Upper lobe of left lung (tissue), 6 donors: ENCODE results near the gene RNF182. TPM values are rescaled to one million over a fixed set of nuclear protein-coding genes. Genes with fewer than 3 reads are reported as not detected.
"Not testable (repeated sequence)": the region's sequence is repeated elsewhere in the genome, so short reads cannot be mapped to it uniquely, and the experiment has no call there.

Source experiments
- ATAC-seq, 2 donors: fragments of 200-7000 bp; cut with Tn5 transposase; one replicate each; pipeline ENCODE4 v1.9.1; 2022; ENCODE audit warnings: mild to moderate bottlenecking in 2 of 2, moderate library complexity in 2 of 2; ENCODE audit not compliant: low FRiP score in 2 of 2
- DNase-seq, 2 donors: peaks; one replicate each; pipeline ENCODE4 v3.0.0-alpha.2; 2019 to 2020
- H3K27ac ChIP-seq, 4 donors: fragments of 200-600 bp; sonication (generic); one replicate each; pipeline ENCODE4 v1.5.1; 2016 to 2019
- H3K27me3 ChIP-seq, 4 donors: fragments of 200-600 bp; sonication (generic); one replicate each; pipeline ENCODE4 v1.5.1; 2017 to 2019
- H3K36me3 ChIP-seq, 4 donors: fragments of 200-600 bp; sonication (generic); one replicate each; pipeline ENCODE4 v1.5.1; 2016 to 2019
- H3K4me1 ChIP-seq, 4 donors: fragments of 200-600 bp; sonication (generic); one replicate each; pipeline ENCODE4 v1.5.1; 2018 to 2019
- H3K4me3 ChIP-seq, 4 donors: fragments of 200-600 bp; sonication (generic); one replicate each; pipeline ENCODE4 v1.5.1; 2017 to 2019; ENCODE audit warnings: mild to moderate bottlenecking in 2 of 4, moderate library complexity in 1 of 4
- H3K9me3 ChIP-seq, 4 donors: fragments of 200-600 bp; sonication (generic); one replicate each; pipeline ENCODE4 v1.5.1; 2018 to 2019
- EP300 ChIP-seq, 4 donors: sonication (generic); formaldehyde crosslinking; IDR thresholded peaks; one replicate each; pipeline ENCODE4 v1.5.1; 2017; ENCODE audit warnings: antibody characterized with exemption in 4 of 4, control low read depth in 2 of 4
- POLR2A ChIP-seq, 4 donors: fragments of 450-650 bp; IDR thresholded peaks; one replicate each; pipeline ENCODE4 v1.5.1; 2016 to 2017; ENCODE audit warnings: antibody characterized with exemption in 4 of 4, mild to moderate bottlenecking in 2 of 4
- POLR2AphosphoS5 ChIP-seq, 2 donors: sonication (generic); formaldehyde crosslinking; IDR thresholded peaks; one replicate each; pipeline ENCODE4 v1.5.1; 2017; ENCODE audit warnings: antibody characterized with exemption in 2 of 2
- WGBS, 2 donors: methylation state at CpG; one replicate each; pipeline ENCODE4 v1.1.5; 2017 to 2018; 5-methylcytosine and 5-hydroxymethylcytosine counted together
- total RNA-seq, 6 donors: library from RNA; depleted of rRNA in 4 of 6; stranded (reverse); fragments of >200 nt in 4 of 6; gene quantifications; one replicate each; pipeline versions ENCODE4 v1.1.0 to v1.2.1, GENCODE V29; 2016 to 2021
- TF ChIP-seq, protein P1 (sequence below), 6 experiments: fragments of 450-650 bp in 4 of 6; fragments of 200-600 bp in 2 of 6; sonication (generic) in 2 of 6; IDR thresholded peaks; one replicate each; pipeline ENCODE4 v1.5.1; 2016 to 2019; ENCODE audit warnings: antibody characterized with exemption in 6 of 6
- donor health status: DM: no; HTN: no; CAD: no; lungs with moderate emphysema.
- donor health status: DM: no; HTN: yes; CAD: no; lungs with severe emphysema.

The RNF182 gene
- total RNA-seq, 6 donors from 2014 or later, result 1.4 to 4.3 (median 2.5) TPM

DNA sequence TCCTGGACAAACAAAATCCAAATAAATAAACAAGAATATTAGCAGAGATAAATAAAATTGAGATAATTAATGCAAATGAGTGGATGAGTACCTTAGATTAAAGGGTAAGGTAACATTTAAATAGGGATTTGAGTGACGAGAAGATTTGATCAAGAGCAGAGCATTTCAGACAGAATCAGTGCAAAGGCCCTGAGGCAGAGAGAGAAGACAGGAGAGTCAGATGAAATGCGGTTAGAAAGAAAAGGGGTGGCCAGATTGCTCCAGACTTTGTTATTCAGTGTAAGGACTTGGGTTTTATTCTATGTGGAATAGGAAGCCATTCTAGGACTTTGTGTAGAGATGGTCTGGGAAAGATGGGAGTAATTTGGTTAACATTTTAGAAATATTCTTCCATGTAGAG is 10.0 kb downstream of the RNF182 start:
- no peak overlapping the region for H3K27ac ChIP-seq
- WGBS, 2 donors, result 85 to 96% methylated on average over 2 of the region's 2 CpGs
- ATAC-seq (no peak), DNase-seq (no peak)
- H3K4me3 ChIP-seq, result no peak overlapping the region
- TF ChIP-seq, protein P1, sequence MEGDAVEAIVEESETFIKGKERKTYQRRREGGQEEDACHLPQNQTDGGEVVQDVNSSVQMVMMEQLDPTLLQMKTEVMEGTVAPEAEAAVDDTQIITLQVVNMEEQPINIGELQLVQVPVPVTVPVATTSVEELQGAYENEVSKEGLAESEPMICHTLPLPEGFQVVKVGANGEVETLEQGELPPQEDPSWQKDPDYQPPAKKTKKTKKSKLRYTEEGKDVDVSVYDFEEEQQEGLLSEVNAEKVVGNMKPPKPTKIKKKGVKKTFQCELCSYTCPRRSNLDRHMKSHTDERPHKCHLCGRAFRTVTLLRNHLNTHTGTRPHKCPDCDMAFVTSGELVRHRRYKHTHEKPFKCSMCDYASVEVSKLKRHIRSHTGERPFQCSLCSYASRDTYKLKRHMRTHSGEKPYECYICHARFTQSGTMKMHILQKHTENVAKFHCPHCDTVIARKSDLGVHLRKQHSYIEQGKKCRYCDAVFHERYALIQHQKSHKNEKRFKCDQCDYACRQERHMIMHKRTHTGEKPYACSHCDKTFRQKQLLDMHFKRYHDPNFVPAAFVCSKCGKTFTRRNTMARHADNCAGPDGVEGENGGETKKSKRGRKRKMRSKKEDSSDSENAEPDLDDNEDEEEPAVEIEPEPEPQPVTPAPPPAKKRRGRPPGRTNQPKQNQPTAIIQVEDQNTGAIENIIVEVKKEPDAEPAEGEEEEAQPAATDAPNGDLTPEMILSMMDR (IDR thresholded peaks at IDR 0.05), result no peak
- TF ChIP-seq EP300 (IDR thresholded peaks at IDR 0.05) (no peak), POLR2AphosphoS5 (IDR thresholded peaks at IDR 0.05) (no peak), POLR2A (IDR thresholded peaks at IDR 0.05) (no peak)
- no peaks in the 10 kb centered on the region for H3K27me3 ChIP-seq
- H3K4me1 ChIP-seq, result no peaks in the 10 kb centered on the region
- H3K36me3 ChIP-seq, result no peaks in the 10 kb centered on the region
- no peaks in the 10 kb centered on the region for H3K9me3 ChIP-seq

GRCh38 chr6:13935190-13935880 is 10.6 kb downstream of the RNF182 start:
- TF ChIP-seq, protein P1 (IDR thresholded peaks at IDR 0.05), result no peak
- TF ChIP-seq POLR2A (IDR thresholded peaks at IDR 0.05), result no peak
- TF ChIP-seq POLR2AphosphoS5 (IDR thresholded peaks at IDR 0.05), result no peak
- no peak for TF ChIP-seq EP300 (IDR thresholded peaks at IDR 0.05)
- Histone ChIP-seq H3K4me1 (no peaks in the 10 kb centered on the region), H3K27ac (no peak overlapping the region), H3K9me3 (no peaks in the 10 kb centered on the region), H3K27me3 (no peaks in the 10 kb centered on the region), H3K4me3 (no peak overlapping the region), H3K36me3 (no peaks in the 10 kb centered on the region)
- WGBS, 2 donors, result 94 to 95% methylated on average over 3 of the region's 3 CpGs
- ATAC-seq (no peak), DNase-seq (no peak)

DNA sequence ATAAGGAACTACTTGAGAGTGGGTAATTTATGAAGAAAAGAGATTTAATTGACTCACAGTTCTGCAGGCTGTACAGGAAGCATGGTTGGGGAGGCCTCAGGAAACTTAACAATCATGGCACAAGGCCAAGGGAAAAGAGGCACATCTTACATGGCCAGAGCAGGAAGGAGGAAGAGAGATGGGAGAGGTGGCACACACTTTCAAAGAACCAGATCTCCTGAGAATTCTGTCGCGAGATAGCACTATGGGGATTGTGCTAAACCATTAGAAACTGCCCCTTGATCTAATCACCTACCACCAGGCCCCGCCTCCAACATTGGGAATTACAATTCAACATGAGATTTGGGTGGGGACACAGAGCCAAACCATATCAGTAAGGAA is 11.1 kb downstream of the RNF182 start:
- not testable (repeated sequence) for H3K4me3 ChIP-seq, H3K36me3 ChIP-seq, H3K27me3 ChIP-seq, ATAC-seq, H3K9me3 ChIP-seq, H3K27ac ChIP-seq, H3K4me1 ChIP-seq, DNase-seq
- WGBS, 2 donors, result 81 to 82% methylated on average over 3 of the region's 3 CpGs

DNA sequence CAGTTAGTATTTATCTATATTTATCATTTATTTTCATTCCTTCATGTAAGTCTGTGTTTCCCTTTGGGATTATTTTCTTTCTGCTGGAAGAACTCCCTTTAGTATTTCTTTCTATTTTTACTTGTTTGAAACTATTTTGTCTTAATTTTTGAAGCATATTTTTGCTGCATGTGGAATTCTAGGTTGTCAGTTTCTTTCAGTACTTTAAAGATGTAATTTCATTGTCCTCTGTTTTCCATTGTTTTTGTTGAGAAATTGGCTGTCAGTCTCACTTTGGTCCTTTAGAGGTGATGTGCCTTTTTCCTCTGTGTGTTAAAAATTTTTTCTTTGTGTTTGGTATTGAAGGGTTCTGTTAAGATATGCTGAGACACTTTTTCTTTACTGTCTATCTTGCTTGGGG is 17.1 kb downstream of the RNF182 start:
- Histone ChIP-seq H3K4me3 (no peak overlapping the region), H3K4me1 (no peaks in the 10 kb centered on the region), H3K36me3 (no peaks in the 10 kb centered on the region), H3K9me3 (peaks cover 0 to 7% (median 0%) of the 10 kb centered on the region in 4 donors), H3K27ac (no peak overlapping the region), H3K27me3 (no peaks in the 10 kb centered on the region)
- no peak for TF ChIP-seq POLR2A (IDR thresholded peaks at IDR 0.05)
- TF ChIP-seq POLR2AphosphoS5 (IDR thresholded peaks at IDR 0.05), result no peak
- TF ChIP-seq, protein P1 (IDR thresholded peaks at IDR 0.05), result no peak
- no peak for TF ChIP-seq EP300 (IDR thresholded peaks at IDR 0.05)
- DNase-seq (no peak), ATAC-seq (no peak)

DNA sequence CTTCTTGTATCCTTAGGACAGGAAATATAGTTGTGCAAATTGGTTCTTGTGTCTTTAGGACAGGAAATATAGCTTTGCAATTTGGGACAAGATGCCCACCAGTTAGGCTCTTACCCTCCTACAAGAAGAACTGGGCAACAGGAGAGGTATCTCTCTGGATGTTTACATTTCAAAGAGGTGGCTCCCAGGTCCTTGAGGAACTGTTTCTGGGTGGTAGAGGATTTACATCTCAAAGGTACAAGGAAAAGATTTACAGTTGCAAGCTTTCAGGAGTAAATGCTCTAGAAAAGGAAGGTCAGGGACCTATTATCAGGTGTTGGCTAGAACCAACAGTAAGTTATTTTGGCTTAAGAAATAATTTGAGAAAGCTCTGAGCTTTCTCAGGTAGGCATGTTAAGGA is 19.2 kb downstream of the RNF182 start:
- Histone ChIP-seq H3K27me3 (no peaks in the 10 kb centered on the region), H3K27ac (no peak overlapping the region), H3K4me3 (no peak overlapping the region), H3K4me1 (no peaks in the 10 kb centered on the region), H3K9me3 (peaks cover 0 to 7% (median 0%) of the 10 kb centered on the region in 4 donors), H3K36me3 (no peaks in the 10 kb centered on the region)
- no peak for DNase-seq
- TF ChIP-seq, protein P1 (IDR thresholded peaks at IDR 0.05), result no peak
- TF ChIP-seq EP300 (IDR thresholded peaks at IDR 0.05) (no peak), POLR2A (IDR thresholded peaks at IDR 0.05) (no peak), POLR2AphosphoS5 (IDR thresholded peaks at IDR 0.05) (no peak)
- ATAC-seq, result no peak
